SK-N-SH (cell line): ENCODE results near the gene MRPL12. TPM values are rescaled to one million over a fixed set of nuclear protein-coding genes. Genes with fewer than 3 reads are reported as not detected.
A peak's percentile ranks its signal among the peaks of the same experiment; 100 is the strongest.

Experiments
- CTCF ChIA-PET: fragments of 300-600, 350-600 bp; formaldehyde crosslinking; extraction: SDS; loops from one replicate; lab custom pipeline; 2021; lab: Yijun Ruan, JAX
- POLR2A ChIA-PET: fragments of 350-600 bp; sonication (Branson Sonifier 250); formaldehyde crosslinking; extraction: SDS; loops from one replicate; lab custom pipeline; 2020; ENCODE audit warnings: antibody characterized with exemption, inconsistent platforms; lab: Yijun Ruan, JAX
- DNase-seq: peaks from one replicate; pipeline ENCODE4 v3.0.0; 2012
- H2AFZ ChIP-seq: fragments of 200-600 bp; sonication (generic); 2 replicates; pipeline ENCODE4 v1.8.1; 2016; ENCODE audit warnings: antibody characterized with exemption, mild to moderate bottlenecking, low read depth
- H3F3A ChIP-seq: fragments of 200-600 bp; sonication (generic); replicated peaks from 2 replicates; pipeline ENCODE3; 2016; ENCODE audit warnings: antibody characterized with exemption, mild to moderate bottlenecking; ENCODE audit not compliant: insufficient read depth
- H3K27ac ChIP-seq, 2 experiments: fragments of 200-500 bp in 1 of 2; fragments of 200-600 bp in 1 of 2; sonication (Bioruptor generic) in 1 of 2; sonication (generic), shearing (Covaris generic) in 1 of 2; 2 replicates each; pipeline versions ENCODE4 v1.5.1 to v1.6.1; 2014 to 2016; ENCODE audit warnings: low read depth in 2 of 2, inconsistent platforms in 1 of 2, low read length in 1 of 2, mild to moderate bottlenecking in 1 of 2, mixed read lengths in 1 of 2
- H3K27me3 ChIP-seq: fragments of 200-600 bp; sonication (generic), shearing (Covaris generic); 2 replicates; pipeline ENCODE4 v1.6.1; 2016; ENCODE audit warnings: mixed run types; ENCODE audit not compliant: insufficient read depth
- H3K36me3 ChIP-seq, 2 experiments: fragments of 200-500 bp in 1 of 2; fragments of 200-600 bp in 1 of 2; sonication (Bioruptor generic) in 1 of 2; sonication (generic) in 1 of 2; replicated peaks in 1 of 2; 2 replicates each; pipeline versions ENCODE3 to v1.5.1; 2014 to 2016; ENCODE audit warnings: low read length in 1 of 2, mild to moderate bottlenecking in 1 of 2; ENCODE audit not compliant: insufficient read depth in 2 of 2, control insufficient read depth in 1 of 2
- H3K4me1 ChIP-seq, 2 experiments: fragments of 200-500 bp in 1 of 2; fragments of 200-600 bp in 1 of 2; sonication (Bioruptor generic) in 1 of 2; sonication (generic), shearing (Covaris generic) in 1 of 2; 2 replicates each; pipeline versions ENCODE4 v1.5.1 to v1.6.1; 2014 to 2016; ENCODE audit warnings: low read depth in 1 of 2, low read length in 1 of 2, mixed run types in 1 of 2; ENCODE audit not compliant: insufficient read depth in 2 of 2, control insufficient read depth in 1 of 2
- H3K4me2 ChIP-seq: fragments of 200-600 bp; sonication (generic), shearing (Covaris generic); 2 replicates; pipeline ENCODE4 v1.6.1; 2017; ENCODE audit warnings: mixed run types
- H3K4me3 ChIP-seq, 2 experiments: fragments of 200-500 bp in 1 of 2; fragments of 200-600 bp in 1 of 2; sonication (Bioruptor generic) in 1 of 2; sonication (generic), shearing (Covaris generic) in 1 of 2; 2 replicates each; pipeline versions ENCODE4 v1.5.1 to v1.8.1; 2014 to 2016; ENCODE audit warnings: low read depth in 2 of 2, inconsistent platforms in 1 of 2, low read length in 1 of 2, mild to moderate bottlenecking in 1 of 2, mixed read lengths in 1 of 2, moderate library complexity in 1 of 2
- H3K79me2 ChIP-seq: fragments of 200-600 bp; sonication (generic); 2 replicates; pipeline ENCODE4 v1.8.1; 2017; ENCODE audit warnings: mild to moderate bottlenecking; ENCODE audit not compliant: insufficient read depth
- H3K9ac ChIP-seq: fragments of 200-600 bp; sonication (generic); 2 replicates; pipeline ENCODE4 v1.6.1; 2017; ENCODE audit warnings: mixed run types
- H3K9me2 ChIP-seq: fragments of 200-600 bp; sonication (generic); 2 replicates; pipeline ENCODE4 v1.6.1; 2017; ENCODE audit warnings: mixed run types
- H3K9me3 ChIP-seq: fragments of 200-600 bp; sonication (generic); 2 replicates; pipeline ENCODE4 v1.6.1; 2017; ENCODE audit warnings: mixed run types, mild to moderate bottlenecking, moderate library complexity
- H4K20me1 ChIP-seq: fragments of 200-600 bp; sonication (generic); 2 replicates; pipeline ENCODE4 v1.6.1; 2017; ENCODE audit warnings: mild to moderate bottlenecking, mixed run types; ENCODE audit not compliant: insufficient read depth
- CTCF ChIP-seq: fragments of 200-600 bp; sonication (generic); IDR thresholded peaks from 2 replicates; pipeline ENCODE4 v1.6.1; 2017; ENCODE audit warnings: antibody characterized with exemption, mild to moderate bottlenecking, moderate library complexity
- ELF1 ChIP-seq: IDR thresholded peaks from 2 replicates; pipeline ENCODE4 v1.4.0; 2012
- EZH2phosphoT487 ChIP-seq: fragments of 200-600 bp; sonication (generic); IDR thresholded peaks from 2 replicates; pipeline ENCODE4 v1.6.1; 2017; ENCODE audit warnings: low read depth, mixed run types, mild to moderate bottlenecking, antibody characterized with exemption, moderate library complexity, borderline replicate concordance
- FOXM1 ChIP-seq: IDR thresholded peaks from 2 replicates; pipeline ENCODE4 v1.4.0; 2012; ENCODE audit warnings: low read depth, mild to moderate bottlenecking
- IRF3 ChIP-seq: fragments of 150-350 bp; IDR thresholded peaks from 2 replicates; pipeline ENCODE4 v1.6.1; 2016; ENCODE audit warnings: mild to moderate bottlenecking, low read depth, low read length
- PBX3 ChIP-seq: IDR thresholded peaks from 2 replicates; pipeline ENCODE4; 2012
- RAD21 ChIP-seq: IDR thresholded peaks from 2 replicates; pipeline ENCODE4 v1.6.1; 2012; ENCODE audit warnings: mild to moderate bottlenecking, low read length
- RXRA ChIP-seq: IDR thresholded peaks from 2 replicates; pipeline ENCODE4 v1.4.0; 2012; ENCODE audit warnings: low read depth, mild to moderate bottlenecking, borderline replicate concordance
- TAF1 ChIP-seq: IDR thresholded peaks from 2 replicates; pipeline ENCODE4 v1.6.1; 2012; ENCODE audit warnings: low read depth, mild to moderate bottlenecking, low read length, moderate library complexity, borderline replicate concordance
- TCF12 ChIP-seq: IDR thresholded peaks from 2 replicates; pipeline ENCODE4 v1.4.0; 2012
- TEAD4 ChIP-seq: IDR thresholded peaks from 2 replicates; pipeline ENCODE4 v1.4.0; 2012; ENCODE audit warnings: mild to moderate bottlenecking, borderline replicate concordance; ENCODE audit not compliant: insufficient read depth
- USF2 ChIP-seq: fragments of 150-350 bp; IDR thresholded peaks from 2 replicates; pipeline ENCODE4 v1.6.1; 2017; ENCODE audit warnings: antibody characterized with exemption, low read length, low read depth, borderline replicate concordance
- YY1 ChIP-seq: IDR thresholded peaks from 2 replicates; pipeline ENCODE4 v1.4.0; 2012; ENCODE audit warnings: low read depth, mild to moderate bottlenecking
- WGBS: methylation state at CpG from one replicate; pipeline ENCODE4 v1.1.6; 2017; ENCODE audit warnings: low lambda C conversion rate; 5-methylcytosine and 5-hydroxymethylcytosine counted together
- polyA plus RNA-seq, 3 experiments: library from polyadenylated mRNA; depleted of rRNA; stranded (reverse); fragments of >200 nt; gene quantifications; 2 replicates each; pipeline ENCODE4 v1.2.3, GENCODE V29; 2012

MRPL12 gene
- polyA plus RNA-seq, 1 of the 3 experiments (the other 2 are of a cell fraction): 322 TPM

GRCh38 chr17:81680150-81680549, 23.0 kb upstream of the MRPL12 start (continued):
- TF ChIP-seq FOXM1: no peak

GRCh38 chr17:81681672-81682071, 21.5 kb upstream of the MRPL12 start:
- TF ChIP-seq ELF1 (no peak), TAF1 (no peak)
- Histone ChIP-seq H3K4me3 (no peak overlapping the region), H2AFZ (no peak overlapping the region), H3K27me3 (no peaks in the 10 kb centered on the region), H3K27ac (no peak overlapping the region; a peak in 1 of 4 replicates), H3K9ac (no peak overlapping the region), H3K4me2 (peak overlapping the region; percentile 96; the same call in 1 of the 2 replicates), H3K36me3 (peaks cover 23 to 32% of the 10 kb centered on the region in 2 experiments), H3K9me2 (no peaks in the 10 kb centered on the region), H3K4me1 (peaks cover 19 to 21% of the 10 kb centered on the region in 2 experiments; a peak in 3 of 4 replicates), H3F3A (peaks cover 21% of the 10 kb centered on the region), H4K20me1 (peaks cover 23% of the 10 kb centered on the region), H3K9me3 (no peaks in the 10 kb centered on the region), H3K79me2 (peaks cover 91% of the 10 kb centered on the region)
- CTCF ChIA-PET: interaction anchor here (0.8 to 1.2 kb wide), 2 partner anchors 10 to 16 kb away, joined by 3 to 5 read pairs; no protein-coding TSS in a partner anchor
- POLR2A ChIA-PET: interaction anchor here (1.0 kb wide), 1 partner anchor 11 kb away, joined by 5 read pairs; no protein-coding TSS in a partner anchor
- DNase-seq: no peak
- WGBS: 73% methylated on average over 17 of the region's 17 CpGs

- peak overlapping the region; percentile 96 for H3K9ac ChIP-seq
- H3K27ac ChIP-seq: peak overlapping the region; percentile 76 to 82; a peak in 3 of 4 replicates
- peaks cover 17% of the 10 kb centered on the region for H3F3A ChIP-seq
- no peaks in the 10 kb centered on the region for H3K9me3 ChIP-seq
- TF ChIP-seq TEAD4: no peak
- TF ChIP-seq EZH2phosphoT487: no peak
- TF ChIP-seq RAD21: no peak
- no peak for TF ChIP-seq USF2
- no peak for TF ChIP-seq CTCF
- TF ChIP-seq PBX3: no peak
- TF ChIP-seq TCF12: no peak
- TF ChIP-seq YY1: no peak
- TF ChIP-seq RXRA: no peak
- no peak for TF ChIP-seq IRF3
- 22% methylated on average over 19 of the region's 19 CpGs for WGBS
- H3K27me3 ChIP-seq: no peaks in the 10 kb centered on the region
- no peaks in the 10 kb centered on the region for H3K9me2 ChIP-seq
- ChIA-PET CTCF (interaction anchor here (1.1 to 2.4 kb wide), 6 partner anchors 11 to 277 kb away, joined by 3 to 12 read pairs (median 4); partner anchors contain the start of gene MRPL12), POLR2A (interaction anchor here (0.8 to 2.8 kb wide), 10 partner anchors 10 to 188 kb away, joined by 3 to 33 read pairs (median 6); partner anchors contain the start of genes ARHGDIA, MCRIP1 and MRPL12)
- H3K79me2 ChIP-seq: peaks cover 91% of the 10 kb centered on the region
- peaks cover 19 to 21% of the 10 kb centered on the region in 2 experiments; a peak in 3 of 4 replicates for H3K4me1 ChIP-seq
- peak overlapping the region; percentile 94 to 99 for H3K4me3 ChIP-seq
- H2AFZ ChIP-seq: peak overlapping the region; percentile 48; the same call in 1 of the 2 replicates
- DNase-seq: peak; percentile 50
- H3K4me2 ChIP-seq: peak overlapping the region; percentile 96
- H4K20me1 ChIP-seq: peaks cover 33% of the 10 kb centered on the region
- peaks cover 33 to 42% of the 10 kb centered on the region in 2 experiments for H3K36me3 ChIP-seq
These were observed 20.5 kb upstream of the MRPL12 start for GRCh38 chr17:81682565-81683207.
